HCT116 (cell line): ENCODE results near the gene LIMS3. TPM values are rescaled to one million over a fixed set of nuclear protein-coding genes. Genes with fewer than 3 reads are reported as not detected.
"Not testable (repeated sequence)": the region's sequence is repeated elsewhere in the genome, so short reads cannot be mapped to it uniquely, and the experiment has no call there.

Source experiments
- ATAC-seq: fragments of 200-7000 bp; cut with Tn5 transposase; 2 replicates; pipeline ENCODE4 v1.9.1; 2020; ENCODE audit warnings: mild to moderate bottlenecking, moderate library complexity
- BruUV-seq: library from RNA; stranded (reverse); fragments of 400-500 nt; replicated peaks from 2 replicates; lab custom pipeline; 2021; lab: Mats Ljungman, UMichigan
- CTCF ChIA-PET: fragments of 300-600 bp; sonication (Branson Sonifier 250); formaldehyde crosslinking; loops from one replicate; lab custom pipeline; 2021; ENCODE audit warnings: antibody characterized with exemption; lab: Charles Lee
- POLR2A ChIA-PET: fragments of 300-600, 350-600 bp; sonication (Branson Sonifier 250); formaldehyde crosslinking; loops from one replicate; lab custom pipeline; 2021; ENCODE audit warnings: antibody characterized with exemption; lab: Charles Lee
- RAD21 ChIA-PET, 2 experiments: fragments of 300-600 bp; sonication (Branson Sonifier 250); formaldehyde crosslinking; loops; one replicate each; lab custom pipeline; 2023; ENCODE audit warnings: low total read pairs in 2 of 2; ENCODE audit not compliant: uncharacterized antibody in 2 of 2, unreplicated experiment in 2 of 2, low non-redundant PET in 1 of 2; lab: Charles Lee
- DNase-seq: peaks from one replicate; pipeline ENCODE4 v3.0.0-alpha.2; 2010; ENCODE audit warnings: low read depth, low spot score
- H2AFZ ChIP-seq: fragments of 200-600 bp; shearing (Covaris generic), sonication (generic); 2 replicates; pipeline ENCODE4 v1.6.1; 2017; ENCODE audit warnings: low read depth, mixed run types, mixed read lengths, antibody characterized with exemption, low read length; ENCODE audit not compliant: poor library complexity, severe bottlenecking
- H3K27ac ChIP-seq: 2 replicates; pipeline ENCODE4 v1.5.1; 2012; ENCODE audit warnings: low read depth, low read length
- H3K27me3 ChIP-seq: fragments of 200-600 bp; sonication (generic); 2 replicates; pipeline ENCODE4 v1.6.1; 2016; ENCODE audit warnings: mixed run types, low read length, mixed read lengths; ENCODE audit not compliant: insufficient read depth
- H3K36me3 ChIP-seq, 2 experiments: fragments of 200-500 bp in 1 of 2; fragments of 200-600 bp in 1 of 2; sonication (Bioruptor generic) in 1 of 2; sonication (generic) in 1 of 2; 2 replicates each; pipeline versions ENCODE4 v1.5.1 to v1.6.1; 2014 to 2016; ENCODE audit warnings: low read length in 2 of 2, inconsistent platforms in 1 of 2, mixed read lengths in 1 of 2, mixed run types in 1 of 2; ENCODE audit not compliant: insufficient read depth in 2 of 2, control insufficient read depth in 1 of 2
- H3K4me1 ChIP-seq, 2 experiments: fragments of 200-600 bp in 1 of 2; sonication (generic) in 1 of 2; 2 replicates each; pipeline versions ENCODE4 v1.5.1 to v1.6.1; 2012 to 2017; ENCODE audit warnings: low read length in 2 of 2, inconsistent platforms in 1 of 2, mild to moderate bottlenecking in 1 of 2, mixed read lengths in 1 of 2, mixed run types in 1 of 2, moderate library complexity in 1 of 2; ENCODE audit not compliant: insufficient read depth in 2 of 2, control insufficient read depth in 1 of 2
- H3K4me2 ChIP-seq: fragments of 200-600 bp; sonication (generic); 2 replicates; pipeline ENCODE4 v1.6.1; 2017; ENCODE audit warnings: mixed run types, low read length, mixed read lengths
- H3K4me3 ChIP-seq, 2 experiments: fragments of 200-600 bp in 1 of 2; sonication (generic) in 1 of 2; replicated peaks in 1 of 2; 2 replicates each; pipeline ENCODE4 v1.5.1; 2011 to 2016; ENCODE audit warnings: low read length in 2 of 2, control low read depth in 1 of 2, low read depth in 1 of 2, mild to moderate bottlenecking in 1 of 2, mixed read lengths in 1 of 2, mixed run types in 1 of 2
- H3K79me2 ChIP-seq: fragments of 200-600 bp; sonication (generic); 2 replicates; pipeline ENCODE4 v1.6.1; 2017; ENCODE audit warnings: mild to moderate bottlenecking, mixed run types, low read length, moderate library complexity, mixed read lengths; ENCODE audit not compliant: insufficient read depth
- H3K9ac ChIP-seq: fragments of 200-600 bp; sonication (generic); 2 replicates; pipeline ENCODE4 v1.6.1; 2016; ENCODE audit warnings: low read length, mixed read lengths
- H3K9me2 ChIP-seq: fragments of 200-600 bp; sonication (generic), shearing (Covaris generic); 2 replicates; pipeline ENCODE4 v1.6.1; 2017; ENCODE audit warnings: mixed run types, mild to moderate bottlenecking, moderate library complexity; ENCODE audit not compliant: insufficient read depth
- H3K9me3 ChIP-seq, 2 experiments: fragments of 200-500 bp in 1 of 2; fragments of 200-600 bp in 1 of 2; sonication (Bioruptor generic) in 1 of 2; sonication (generic) in 1 of 2; 2 replicates each; pipeline ENCODE4 v1.6.1; 2014 to 2017; ENCODE audit warnings: low read length in 2 of 2, mixed read lengths in 2 of 2, inconsistent platforms in 1 of 2, low read depth in 1 of 2, mild to moderate bottlenecking in 1 of 2, mixed run types in 1 of 2, moderate library complexity in 1 of 2; ENCODE audit not compliant: control insufficient read depth in 1 of 2, insufficient read depth in 1 of 2
- H4K20me1 ChIP-seq: fragments of 200-600 bp; sonication (generic), shearing (Covaris generic); 2 replicates; pipeline ENCODE4 v1.6.1; 2017; ENCODE audit warnings: mixed run types, mild to moderate bottlenecking, moderate library complexity; ENCODE audit not compliant: insufficient read depth
- intact Hi-C: fragments of 100-400 bp; cut with micrococcal nuclease; formaldehyde crosslinking; loops from 2 replicates; pipeline ENCODE4 v1.10.0; 2022
- total RNA-seq: library from RNA; stranded (reverse); gene quantifications from one replicate; pipeline ENCODE4 v1.2.1, GENCODE V29; 2021; ENCODE audit not compliant: unreplicated experiment

Gene LIMS3
- total RNA-seq, 1 experiment from 2014 or later, result 1.1 TPM

DNA sequence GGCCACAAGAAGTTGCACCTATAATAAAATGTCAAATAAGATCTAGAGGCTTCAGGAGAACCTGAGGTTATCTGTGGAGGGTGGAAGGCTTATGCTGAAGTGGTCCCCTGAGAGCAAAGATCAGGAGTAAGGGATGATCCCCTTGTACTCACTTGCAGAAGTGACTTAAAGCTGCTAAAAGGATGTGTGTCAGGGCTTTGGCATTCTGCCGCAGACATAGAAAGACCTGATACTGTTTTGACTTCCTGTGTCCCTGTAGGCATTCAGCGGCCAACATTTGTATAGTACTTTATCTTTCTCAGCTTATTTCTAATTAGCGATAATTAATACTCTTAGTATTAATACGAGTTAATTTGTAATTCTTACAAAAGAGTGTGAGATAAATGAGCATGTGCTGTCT, 10.1 kb upstream of the LIMS3 start:
- RAD21 ChIA-PET, result not testable (repeated sequence)

DNA sequence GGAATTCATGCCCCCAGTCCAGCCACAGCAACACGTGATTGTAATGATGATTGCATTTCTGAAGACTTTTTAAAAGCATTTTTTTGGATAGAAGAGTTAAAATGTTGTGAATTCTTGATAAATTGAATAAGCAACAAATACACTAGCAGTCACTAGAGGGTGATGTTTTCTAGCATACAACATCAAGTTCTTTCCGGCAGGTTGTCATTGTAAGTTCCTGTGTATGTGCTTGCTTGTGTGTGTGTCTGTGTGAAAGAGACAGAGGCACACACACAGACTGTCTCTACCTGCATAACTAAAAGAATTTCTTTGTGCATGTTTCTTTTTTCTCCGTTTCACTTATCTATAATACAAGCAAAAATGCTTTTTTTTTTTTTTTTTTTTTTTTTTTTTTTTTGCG, 8.6 kb upstream of the LIMS3 start:
- H2AFZ ChIP-seq, H3K36me3 ChIP-seq, H3K4me3 ChIP-seq, RAD21 ChIA-PET, BruUV-seq, DNase-seq, CTCF ChIA-PET, H3K9me2 ChIP-seq, intact Hi-C loops, H3K4me2 ChIP-seq, H3K27ac ChIP-seq, H4K20me1 ChIP-seq, H3K9ac ChIP-seq, H3K27me3 ChIP-seq, H3K9me3 ChIP-seq, H3K4me1 ChIP-seq, H3K79me2 ChIP-seq, POLR2A ChIA-PET: not testable (repeated sequence)
- ATAC-seq, result peak; percentile 62; the same call in 1 of the 2 replicates

More for the DNA sequence above, 10.1 kb upstream of the LIMS3 start:
- H3K9ac ChIP-seq, H3K9me2 ChIP-seq, BruUV-seq, intact Hi-C loops, H3K9me3 ChIP-seq, H3K27ac ChIP-seq, H3K79me2 ChIP-seq, H3K4me3 ChIP-seq, ATAC-seq, H3K36me3 ChIP-seq, H2AFZ ChIP-seq, DNase-seq, H3K4me1 ChIP-seq, H3K4me2 ChIP-seq, H3K27me3 ChIP-seq, H4K20me1 ChIP-seq, CTCF ChIA-PET, POLR2A ChIA-PET: not testable (repeated sequence)

DNA sequence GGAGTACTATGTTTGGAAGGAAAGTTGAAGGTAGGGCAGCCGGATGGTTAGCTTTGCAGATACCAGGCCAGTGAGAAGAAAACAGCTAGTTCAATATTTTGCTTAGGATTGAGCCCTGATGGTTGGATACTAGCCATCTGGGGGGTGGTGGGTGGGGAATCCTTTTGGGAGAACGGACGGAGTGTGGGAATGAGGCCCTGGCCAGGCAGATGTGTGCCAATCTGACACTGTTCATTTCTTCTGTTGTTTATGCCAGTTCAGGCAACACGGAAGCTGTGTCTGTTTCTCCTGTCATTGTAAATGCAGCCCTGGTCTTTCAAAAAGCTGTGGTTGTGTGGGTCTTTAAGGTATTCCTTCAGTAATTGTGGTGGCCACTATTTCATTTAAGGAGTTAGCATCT, 7.5 kb upstream of the LIMS3 start:
- intact Hi-C loops, H3K9me2 ChIP-seq: not testable (repeated sequence)

DNA sequence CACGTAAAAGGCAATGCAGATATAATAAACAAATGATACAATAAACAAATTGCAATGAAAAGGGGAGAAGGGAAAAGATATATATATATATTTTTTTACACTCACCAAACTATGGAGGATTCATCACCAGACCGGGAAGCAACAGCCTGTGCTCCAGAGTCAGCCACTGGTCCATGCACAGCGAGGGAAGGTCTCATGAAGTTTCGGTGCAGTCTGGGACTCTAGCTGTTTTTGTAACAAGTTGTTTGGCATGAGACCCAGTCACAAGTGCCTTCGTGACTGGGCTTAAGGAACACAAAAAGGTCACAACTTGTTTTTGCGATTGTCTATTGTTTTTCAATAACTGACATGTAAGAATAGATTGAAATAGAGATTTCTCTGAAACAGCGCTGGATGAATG, 4.8 kb upstream of the LIMS3 start:
- H3K4me2 ChIP-seq, CTCF ChIA-PET, RAD21 ChIA-PET, POLR2A ChIA-PET, intact Hi-C loops, H3K27me3 ChIP-seq, ATAC-seq, DNase-seq, H3K27ac ChIP-seq, H3K9me3 ChIP-seq, H4K20me1 ChIP-seq, BruUV-seq, H3K79me2 ChIP-seq, H3K4me1 ChIP-seq, H3K9me2 ChIP-seq, H3K9ac ChIP-seq, H2AFZ ChIP-seq, H3K36me3 ChIP-seq, H3K4me3 ChIP-seq: not testable (repeated sequence)

More for the DNA sequence above, 7.5 kb upstream of the LIMS3 start:
- H3K79me2 ChIP-seq, H3K27me3 ChIP-seq, H3K4me1 ChIP-seq, H2AFZ ChIP-seq, CTCF ChIA-PET, ATAC-seq, H3K27ac ChIP-seq, H3K4me3 ChIP-seq, H3K4me2 ChIP-seq, H4K20me1 ChIP-seq, POLR2A ChIA-PET, H3K36me3 ChIP-seq, H3K9me3 ChIP-seq, DNase-seq, H3K9ac ChIP-seq, RAD21 ChIA-PET, BruUV-seq: not testable (repeated sequence)
